ENCODE data around the gene KRTAP2-3.
"Not testable (repeated sequence)": the region's sequence is repeated elsewhere in the genome, so short reads cannot be mapped to it uniquely, and the experiment has no call there.

KRTAP2-3 gene

GRCh38 chr17:41069031-41069430, 9.1 kb upstream of the KRTAP2-3 start:
- in situ Hi-C loops (cut with MboI; ENCODE audit: low sequenced_read_pairs) = no loop called here

GRCh38 chr17:41067281-41067680, 7.4 kb upstream of the KRTAP2-3 start:
- in situ Hi-C loops (cut with MboI; ENCODE audit: low sequenced_read_pairs) = no loop called here

GRCh38 chr17:41065829-41066624, 6.1 kb upstream of the KRTAP2-3 start, which contains the start of gene KRTAP2-4:
Gene KRTAP2-4, minus strand, starts transcription at chr17:41065879. Its CDS starts 34 bp downstream, at chr17:41065845.
- in situ Hi-C loops (cut with MboI; ENCODE audit: low sequenced_read_pairs) = no loop called here

- in situ Hi-C loops (cut with MboI; ENCODE audit: low sequenced_read_pairs) = not testable (repeated sequence)
These were observed 5.2 kb upstream of the KRTAP2-3 start for GRCh38 chr17:41065016-41065689.

GRCh38 chr17:41064301-41064700, 4.4 kb upstream of the KRTAP2-3 start:
- in situ Hi-C loops (cut with MboI; ENCODE audit: low sequenced_read_pairs) = no loop called here

DNA sequence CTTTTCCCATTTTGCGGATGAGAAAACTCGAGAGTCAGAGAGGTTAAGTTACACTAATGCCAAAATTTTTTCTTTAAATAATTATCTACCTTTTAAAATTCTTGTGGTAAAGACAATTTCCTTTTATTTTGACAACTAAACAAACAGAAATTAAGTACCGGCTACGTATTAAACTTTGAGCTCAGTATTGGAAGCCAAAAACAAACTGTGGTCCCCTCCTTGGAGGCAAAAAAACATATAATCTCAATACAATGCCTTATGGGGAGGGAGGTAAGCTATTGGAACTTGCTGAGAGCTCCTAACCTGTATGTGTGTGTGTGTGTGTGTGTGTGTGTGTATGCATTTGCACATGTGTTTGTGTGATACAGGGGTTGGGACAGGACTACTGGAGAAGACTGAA, 3.5 kb upstream of the KRTAP2-3 start:
- in situ Hi-C loops (cut with MboI; ENCODE audit: low sequenced_read_pairs) = no loop called here

- in situ Hi-C loops (cut with MboI; ENCODE audit: low sequenced_read_pairs) = no loop called here
These were observed 2.0 kb upstream of the KRTAP2-3 start for GRCh38 chr17:41061964-41062363.

GRCh38 chr17:41059276-41060051, 450 bp downstream of the KRTAP2-3 start:
- in situ Hi-C loops (cut with MboI; ENCODE audit: low sequenced_read_pairs) = not testable (repeated sequence)

DNA sequence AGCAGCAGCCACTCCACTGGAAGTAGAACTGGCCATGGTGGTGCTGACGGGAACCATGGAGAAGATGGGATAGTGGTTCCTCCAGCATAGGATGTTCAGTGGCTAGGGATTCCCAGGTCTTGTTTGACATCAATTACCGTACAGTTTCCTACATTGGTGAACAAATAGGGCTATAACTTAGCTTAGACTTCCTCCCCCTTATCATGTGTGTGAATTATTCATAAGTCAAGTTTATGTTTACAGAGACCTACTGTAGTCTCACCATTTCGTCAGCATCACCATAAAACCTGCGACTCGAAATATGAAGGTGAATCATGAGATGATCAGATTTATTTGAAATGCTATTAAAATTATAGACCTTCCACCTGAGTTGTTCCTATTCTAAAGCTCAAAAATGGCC, 1.2 kb downstream of the KRTAP2-3 start:
- in situ Hi-C loops (cut with MboI; ENCODE audit: low sequenced_read_pairs) = no loop called here

DNA sequence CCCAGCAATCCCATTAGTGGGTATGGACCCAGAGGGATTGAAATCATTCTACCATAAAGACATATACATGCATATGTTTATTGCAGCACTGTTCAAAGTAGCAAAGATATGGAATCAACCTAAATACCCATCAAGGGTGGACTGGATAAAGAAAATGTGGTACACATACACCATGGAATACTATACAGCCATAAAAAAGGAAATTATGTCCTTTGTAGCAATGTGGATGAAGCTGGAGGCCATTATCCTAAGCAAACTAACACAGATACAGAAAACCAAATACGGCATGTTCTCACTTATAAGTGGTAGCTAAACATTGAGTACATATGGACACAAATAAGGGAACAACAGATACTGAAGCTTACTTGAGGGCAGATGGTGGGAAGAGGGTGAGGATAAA, 2.4 kb downstream of the KRTAP2-3 start:
- in situ Hi-C loops (cut with MboI; ENCODE audit: low sequenced_read_pairs) = no loop called here

DNA sequence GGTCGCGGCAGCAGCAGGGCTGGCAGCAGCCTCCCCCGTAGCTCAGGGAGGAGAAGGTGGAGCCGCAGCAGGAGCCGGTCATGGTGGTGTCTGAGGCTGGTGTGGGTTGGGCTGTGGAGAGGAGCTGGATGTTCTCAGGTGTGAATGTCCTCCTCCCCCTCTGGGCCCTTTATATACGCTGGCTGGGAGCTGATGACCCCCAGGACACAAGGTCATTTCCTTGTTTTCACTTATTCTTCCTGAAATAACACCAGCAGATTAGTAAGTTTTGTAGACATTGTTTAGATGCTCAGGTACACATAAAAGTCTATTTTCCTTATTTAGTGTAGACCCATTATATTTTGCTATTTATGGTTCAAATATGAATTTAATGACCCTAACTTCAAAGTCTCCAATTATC, 4.8 kb downstream of the KRTAP2-3 start, which contains the start of gene KRTAP2-2:
Gene KRTAP2-2 (minus strand): TSS at position 101 of the 400 bp plus-strand sequence. CDS start 19 bp downstream, at position 82.
- in situ Hi-C loops (cut with MboI; ENCODE audit: low sequenced_read_pairs) = not testable (repeated sequence)

DNA sequence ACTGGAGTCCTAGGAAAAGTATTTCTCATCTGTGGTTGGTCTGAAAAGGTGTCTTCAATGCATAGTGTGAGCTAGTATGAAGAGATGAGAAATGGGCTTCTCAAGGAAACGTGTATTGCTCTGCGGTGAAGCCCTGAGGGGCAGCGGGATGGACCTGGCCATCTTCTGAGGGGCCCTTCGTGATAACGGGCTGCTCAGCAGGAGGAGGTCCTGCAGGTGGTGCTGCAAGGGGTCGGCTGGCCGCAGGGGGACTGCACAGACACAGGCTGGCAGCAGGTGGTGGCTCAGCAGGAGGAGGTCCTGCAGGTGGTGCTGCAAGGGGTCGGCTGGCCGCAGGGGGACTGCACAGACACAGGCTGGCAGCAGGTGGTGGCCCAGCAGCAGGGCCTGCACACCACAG, 5.4 kb downstream of the KRTAP2-3 start:
- in situ Hi-C loops (cut with MboI; ENCODE audit: low sequenced_read_pairs) = not testable (repeated sequence)

DNA sequence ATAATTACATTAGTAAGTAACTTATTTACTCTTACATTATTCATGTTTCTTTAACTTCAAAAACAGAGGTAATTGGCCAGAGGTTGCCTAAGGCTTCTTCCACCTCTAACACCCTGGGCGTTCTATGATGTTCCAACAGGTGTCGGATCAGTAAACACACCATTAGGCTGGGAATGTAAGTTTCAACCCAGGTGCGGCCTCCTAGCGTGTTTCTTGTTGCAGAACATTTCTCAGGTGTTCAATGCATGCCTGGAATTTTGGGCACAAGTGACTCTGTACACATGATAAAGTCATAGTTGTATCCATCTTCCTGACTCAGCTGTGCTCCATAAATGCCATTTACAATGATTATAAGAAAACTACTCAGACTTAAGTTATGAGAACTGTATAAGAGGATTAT, 5.9 kb downstream of the KRTAP2-3 start:
- in situ Hi-C loops (cut with MboI; ENCODE audit: low sequenced_read_pairs) = no loop called here

- in situ Hi-C loops (cut with MboI; ENCODE audit: low sequenced_read_pairs) = no loop called here
These were observed 7.3 kb downstream of the KRTAP2-3 start for GRCh38 chr17:41052566-41052965.

DNA sequence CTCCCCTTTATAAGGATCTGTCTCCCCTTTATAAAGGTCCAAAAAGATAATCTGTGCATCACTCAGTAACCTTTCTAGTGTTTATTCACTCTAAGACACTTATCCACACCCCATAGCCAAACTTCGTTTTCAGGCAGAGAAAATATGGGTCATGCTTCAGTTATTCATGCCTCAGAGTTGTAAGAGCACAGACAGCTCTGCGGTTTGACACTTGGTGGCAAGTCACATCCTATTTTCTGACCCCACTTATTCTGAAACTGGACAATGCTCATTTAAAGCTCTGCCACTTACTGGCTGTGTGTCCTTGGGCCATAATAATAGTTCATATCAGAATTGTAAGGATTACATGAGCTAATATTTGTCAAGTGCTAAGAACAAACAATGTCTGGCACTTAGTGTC, 10.8 kb downstream of the KRTAP2-3 start:
- in situ Hi-C loops (cut with MboI; ENCODE audit: low sequenced_read_pairs) = no loop called here

DNA sequence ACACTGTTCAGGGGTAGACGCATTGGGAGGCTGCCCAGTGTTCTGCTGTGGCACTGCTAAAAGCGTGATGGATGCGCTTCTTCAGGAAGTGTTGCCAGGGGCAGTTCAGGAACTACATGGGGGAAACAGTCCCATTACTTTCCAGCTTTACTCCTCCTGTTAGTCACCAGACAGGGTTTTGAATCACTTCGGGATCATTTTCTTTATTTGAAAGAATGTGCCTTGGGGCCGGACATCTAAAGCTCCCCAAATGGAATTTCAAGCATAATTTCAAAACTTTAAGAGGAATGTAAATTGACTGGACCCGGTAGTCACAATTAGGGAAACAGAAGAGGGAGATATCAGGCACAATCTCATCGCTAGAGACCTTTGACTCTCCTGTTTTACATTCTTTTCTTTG, 11.5 kb downstream of the KRTAP2-3 start:
- in situ Hi-C loops (cut with MboI; ENCODE audit: low sequenced_read_pairs) = no loop called here

DNA sequence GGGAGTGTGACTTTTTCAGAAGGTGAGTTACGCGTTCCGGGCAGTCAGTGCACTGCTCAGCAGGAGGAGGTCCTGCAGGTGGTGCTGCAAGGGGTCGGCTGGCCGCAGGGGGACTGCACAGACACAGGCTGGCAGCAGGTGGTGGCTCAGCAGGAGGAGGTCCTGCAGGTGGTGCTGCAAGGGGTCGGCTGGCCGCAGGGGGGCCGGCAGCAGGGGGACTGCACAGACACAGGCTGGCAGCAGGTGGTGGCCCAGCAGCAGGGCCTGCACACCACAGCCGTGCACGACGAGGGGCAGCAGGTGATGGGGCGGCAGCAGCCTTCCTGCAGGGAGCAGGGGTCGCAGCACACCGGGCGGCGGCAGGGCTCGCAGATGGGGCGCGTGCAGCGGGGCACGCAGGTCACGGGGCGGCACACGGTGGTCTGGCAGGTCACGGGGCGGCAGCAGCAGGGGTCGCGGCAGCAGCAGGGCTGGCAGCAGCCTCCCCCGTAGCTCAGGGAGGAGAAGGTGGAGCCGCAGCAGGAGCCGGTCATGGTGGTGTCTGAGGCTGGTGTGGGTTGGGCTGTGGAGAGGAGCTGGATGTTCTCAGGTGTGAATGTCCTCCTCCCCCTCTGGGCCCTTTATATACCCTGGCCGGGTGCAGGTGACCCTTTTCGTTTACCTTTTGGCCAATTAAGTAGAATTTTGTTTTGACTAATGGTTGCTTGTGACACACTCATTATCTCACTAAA, 13.0 kb downstream of the KRTAP2-3 start, which contains the start of gene KRTAP2-1:
Gene KRTAP2-1 (minus strand): TSS at position 582 of the 731 bp plus-strand sequence. CDS start 49 bp downstream, at position 533.
- in situ Hi-C loops (cut with MboI; ENCODE audit: low sequenced_read_pairs) = not testable (repeated sequence)

GRCh38 chr17:41042953-41043352, 17.0 kb downstream of the KRTAP2-3 start:
- in situ Hi-C loops (cut with MboI; ENCODE audit: low sequenced_read_pairs) = no loop called here

- in situ Hi-C loops (cut with MboI; ENCODE audit: low sequenced_read_pairs) = not testable (repeated sequence)
These were observed 18.9 kb downstream of the KRTAP2-3 start, which contains the start of gene KRTAP1-1 for GRCh38 chr17:41040783-41041571. Gene KRTAP1-1, minus strand, starts transcription at chr17:41041450. Its CDS starts 53 bp downstream, at chr17:41041397.
